IPS-18a (cell line): ENCODE measurements around the gene PLPP4.

Experiments
- H3K27ac ChIP-seq: one replicate; pipeline ENCODE4 v1.5.1; 2013; ENCODE audit warnings: low read length
- H3K27me3 ChIP-seq: one replicate; pipeline ENCODE4 v1.6.1; 2013; ENCODE audit warnings: mild to moderate bottlenecking, low read length; ENCODE audit not compliant: control insufficient read depth, insufficient read depth
- H3K36me3 ChIP-seq: one replicate; pipeline ENCODE4 v1.6.1; 2013; ENCODE audit warnings: low read depth, low read length; ENCODE audit not compliant: control insufficient read depth
- H3K4me1 ChIP-seq: one replicate; pipeline ENCODE4 v1.6.1; 2013; ENCODE audit warnings: low read depth, low read length; ENCODE audit not compliant: control insufficient read depth
- H3K4me3 ChIP-seq: one replicate; pipeline ENCODE4 v1.5.1; 2013; ENCODE audit warnings: low read length
- H3K9ac ChIP-seq: one replicate; pipeline ENCODE4 v1.6.1; 2013; ENCODE audit warnings: mild to moderate bottlenecking, low read length, moderate library complexity
- H3K9me3 ChIP-seq: one replicate; pipeline ENCODE4 v1.6.1; 2013; ENCODE audit warnings: low read depth, low read length; ENCODE audit not compliant: control insufficient read depth

The PLPP4 gene

DNA sequence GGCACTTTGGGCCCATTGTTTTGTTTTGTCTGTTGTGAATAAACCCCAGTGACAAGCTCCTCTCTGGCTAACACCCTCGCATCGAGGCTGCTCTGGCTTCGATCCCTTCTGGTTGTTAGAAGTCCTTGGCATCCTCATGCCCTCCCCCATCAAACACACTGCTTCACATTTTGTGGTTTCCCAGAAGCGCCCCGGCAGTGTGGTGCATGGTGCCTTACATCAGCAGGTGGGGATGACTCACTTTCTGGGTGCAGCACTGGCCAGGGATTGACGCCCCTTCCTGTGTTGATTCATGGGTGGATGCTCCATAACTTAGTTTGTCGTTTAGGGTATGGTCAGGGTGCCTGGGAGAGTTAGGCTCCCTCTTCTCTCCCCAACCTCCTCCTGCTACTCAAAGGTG is 51.4 kb downstream of the PLPP4 start:
- Histone ChIP-seq H3K9ac (no peak overlapping the region), H3K4me3 (no peak overlapping the region), H3K27me3 (no peaks in the 10 kb centered on the region), H3K4me1 (peaks cover 14% of the 10 kb centered on the region), H3K9me3 (no peaks in the 10 kb centered on the region), H3K27ac (no peak overlapping the region), H3K36me3 (no peaks in the 10 kb centered on the region)

DNA sequence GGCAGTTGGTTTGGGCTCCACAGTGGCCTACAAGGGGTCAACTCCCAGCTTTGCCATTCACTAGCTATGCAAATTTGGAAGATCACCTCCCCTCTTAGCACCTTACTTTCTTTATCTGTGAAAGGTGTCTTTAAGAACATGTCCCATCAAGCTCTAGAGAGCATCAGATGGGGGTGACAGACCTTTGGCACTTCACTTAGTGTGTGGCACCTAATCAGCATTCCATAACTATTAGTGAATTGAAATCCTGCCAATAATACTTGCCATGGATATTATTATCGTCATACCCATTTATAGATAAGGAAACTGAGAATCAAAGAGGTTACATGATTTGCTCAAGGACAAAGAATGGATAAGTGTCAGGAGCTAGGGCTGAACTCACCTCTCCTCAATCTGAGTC is 51.9 kb downstream of the PLPP4 start:
- Histone ChIP-seq H3K27me3 (no peaks in the 10 kb centered on the region), H3K9ac (no peak overlapping the region), H3K36me3 (no peaks in the 10 kb centered on the region), H3K4me3 (no peak overlapping the region), H3K9me3 (no peaks in the 10 kb centered on the region), H3K27ac (no peak overlapping the region), H3K4me1 (peaks cover 14% of the 10 kb centered on the region)

DNA sequence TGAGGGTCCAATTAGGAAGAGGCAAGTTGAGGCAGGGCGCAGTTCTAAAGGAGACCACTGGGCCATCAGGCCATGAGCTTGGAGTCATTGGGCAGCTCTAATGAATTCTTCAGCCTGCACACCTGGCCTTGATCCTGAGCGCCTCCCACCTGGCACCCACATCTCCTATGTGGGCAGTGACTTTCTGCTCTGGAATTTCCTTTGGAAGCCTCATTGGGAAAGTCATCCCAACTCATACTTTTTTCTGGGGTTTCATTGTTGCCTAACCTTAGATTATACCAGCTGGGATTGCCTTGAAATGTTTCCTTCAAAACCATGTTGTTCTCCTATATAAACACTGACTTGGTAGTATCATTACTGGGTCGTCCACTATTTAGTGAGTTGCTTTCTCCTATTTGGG is 54.1 kb downstream of the PLPP4 start:
- H3K4me1 ChIP-seq = peaks cover 3% of the 10 kb centered on the region
- H3K27me3 ChIP-seq = no peaks in the 10 kb centered on the region
- H3K27ac ChIP-seq = no peak overlapping the region
- H3K4me3 ChIP-seq = no peak overlapping the region
- H3K36me3 ChIP-seq = no peaks in the 10 kb centered on the region
- no peaks in the 10 kb centered on the region for H3K9me3 ChIP-seq
- H3K9ac ChIP-seq = no peak overlapping the region

DNA sequence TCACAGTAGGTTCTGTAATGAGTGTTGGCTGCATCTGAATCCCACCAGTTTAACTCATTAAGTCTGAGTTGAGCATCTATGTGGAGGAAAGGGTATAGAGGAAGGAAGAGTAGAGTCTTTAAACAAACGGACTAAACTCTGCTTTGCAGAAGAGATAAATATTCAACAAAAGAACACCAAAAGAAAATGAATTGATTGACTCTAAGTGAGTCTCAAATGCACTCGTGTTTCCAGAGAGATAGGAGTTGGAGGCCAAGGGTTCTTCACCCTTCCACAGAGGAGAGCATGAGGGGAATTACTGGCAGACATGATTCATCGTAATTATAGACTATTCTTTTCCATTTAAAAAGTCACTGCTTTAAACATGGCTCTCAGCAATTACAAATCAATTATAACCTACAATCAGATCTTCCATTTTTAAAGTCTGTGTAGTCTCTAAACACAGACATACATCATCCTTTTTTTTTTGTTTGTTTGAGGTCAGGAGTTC is 56.3 kb downstream of the PLPP4 start:
- Histone ChIP-seq H3K27ac (no peak overlapping the region), H3K4me1 (no peaks in the 10 kb centered on the region), H3K9ac (no peak overlapping the region), H3K27me3 (no peaks in the 10 kb centered on the region), H3K4me3 (no peak overlapping the region), H3K36me3 (no peaks in the 10 kb centered on the region), H3K9me3 (no peaks in the 10 kb centered on the region)

DNA sequence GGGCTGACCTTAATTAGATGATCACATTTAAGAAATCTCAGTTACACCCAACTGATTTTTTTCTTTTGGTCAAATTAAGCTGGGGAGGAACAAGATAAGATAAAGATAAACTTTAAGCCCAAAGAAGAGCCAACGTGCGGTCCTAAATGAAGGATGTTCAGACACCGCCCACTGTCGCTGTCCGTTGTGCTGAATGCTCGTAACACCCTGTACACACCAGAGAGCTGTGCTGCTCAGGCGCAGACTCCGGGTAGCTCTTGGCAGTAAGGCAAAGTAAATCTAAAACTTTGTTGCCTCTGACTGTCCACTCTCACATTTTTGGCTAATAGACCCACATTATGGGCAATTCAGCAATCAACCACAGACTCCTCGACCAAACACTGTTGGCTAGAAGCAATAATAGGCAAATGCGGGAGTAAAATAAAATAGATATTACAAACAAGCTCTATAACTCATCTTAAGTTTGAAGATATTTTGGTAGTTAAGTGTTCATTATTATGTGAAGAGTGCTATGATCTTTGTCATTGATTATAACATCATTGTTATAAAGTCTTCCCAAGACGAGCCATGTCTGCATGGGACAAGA is 57.1 kb downstream of the PLPP4 start:
- Histone ChIP-seq H3K36me3 (no peaks in the 10 kb centered on the region), H3K9ac (no peak overlapping the region), H3K9me3 (no peaks in the 10 kb centered on the region), H3K4me3 (no peak overlapping the region), H3K4me1 (no peaks in the 10 kb centered on the region), H3K27ac (no peak overlapping the region), H3K27me3 (no peaks in the 10 kb centered on the region)

DNA sequence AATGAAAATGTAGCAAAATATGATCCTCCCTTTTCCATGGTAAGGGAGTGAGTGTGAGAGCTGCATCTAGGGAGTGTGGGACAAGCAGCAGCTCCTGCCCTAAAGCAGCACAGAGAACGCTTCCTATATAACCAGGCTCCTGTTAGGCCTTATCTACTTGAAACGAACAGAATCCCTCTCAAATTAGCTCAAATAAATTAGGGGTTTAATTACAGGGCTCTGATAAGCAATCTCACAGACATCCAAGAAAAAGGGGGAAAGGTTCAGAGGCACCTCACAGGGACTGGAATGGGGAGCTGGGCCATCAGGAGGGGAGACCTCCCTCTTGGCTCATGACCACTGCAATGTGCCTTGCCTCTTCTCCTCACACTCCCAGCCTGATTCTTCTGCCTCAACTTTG is 57.9 kb downstream of the PLPP4 start:
- Histone ChIP-seq H3K9me3 (no peaks in the 10 kb centered on the region), H3K4me3 (no peak overlapping the region), H3K27ac (no peak overlapping the region), H3K27me3 (no peaks in the 10 kb centered on the region), H3K36me3 (no peaks in the 10 kb centered on the region), H3K4me1 (no peaks in the 10 kb centered on the region), H3K9ac (no peak overlapping the region)

DNA sequence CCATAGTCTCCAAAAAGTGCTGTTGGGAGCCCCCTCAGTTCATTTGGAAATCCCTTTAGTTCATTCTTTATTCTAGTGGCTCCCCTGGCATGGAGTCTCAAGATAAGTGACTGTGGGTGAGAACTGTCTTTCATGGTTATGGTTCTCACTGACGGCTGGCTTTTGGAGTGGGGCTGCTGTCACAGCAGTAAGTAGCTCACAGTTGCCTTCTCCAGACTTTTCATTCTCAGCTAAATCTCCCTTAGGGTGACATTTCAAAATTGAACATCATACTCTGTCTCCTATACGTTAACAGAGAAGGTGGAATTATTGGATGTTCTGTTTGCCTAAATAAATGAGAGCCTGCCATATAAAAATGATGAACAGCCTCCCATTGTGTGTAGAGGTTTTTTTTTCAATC is 58.7 kb downstream of the PLPP4 start:
- no peaks in the 10 kb centered on the region for H3K36me3 ChIP-seq
- no peak overlapping the region for H3K27ac ChIP-seq
- H3K27me3 ChIP-seq = no peaks in the 10 kb centered on the region
- no peak overlapping the region for H3K9ac ChIP-seq
- no peak overlapping the region for H3K4me3 ChIP-seq
- H3K9me3 ChIP-seq = no peaks in the 10 kb centered on the region
- H3K4me1 ChIP-seq = no peaks in the 10 kb centered on the region

DNA sequence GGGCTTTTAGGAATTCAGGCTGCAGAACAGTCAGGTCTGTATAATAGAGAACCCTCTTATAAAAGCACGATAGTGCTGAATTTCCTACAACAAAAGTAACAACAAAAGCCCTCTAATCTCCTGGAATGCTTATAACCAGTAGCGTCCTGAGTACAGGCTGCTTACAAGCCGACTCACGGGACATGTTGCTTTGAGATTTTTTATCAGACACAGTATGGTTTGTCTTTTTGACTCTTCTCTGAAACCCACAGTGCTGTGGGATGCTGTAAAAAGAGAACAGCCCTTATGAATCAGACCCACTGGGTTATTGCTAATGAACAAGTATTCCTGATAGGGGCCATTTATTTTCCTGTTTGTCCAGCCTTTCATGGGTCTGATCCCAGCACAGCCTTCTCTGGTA is 59.4 kb downstream of the PLPP4 start:
- H3K36me3 ChIP-seq = no peaks in the 10 kb centered on the region
- no peaks in the 10 kb centered on the region for H3K4me1 ChIP-seq
- H3K27me3 ChIP-seq = no peaks in the 10 kb centered on the region
- no peaks in the 10 kb centered on the region for H3K9me3 ChIP-seq
- H3K27ac ChIP-seq = no peak overlapping the region
- no peak overlapping the region for H3K9ac ChIP-seq
- H3K4me3 ChIP-seq = no peak overlapping the region

DNA sequence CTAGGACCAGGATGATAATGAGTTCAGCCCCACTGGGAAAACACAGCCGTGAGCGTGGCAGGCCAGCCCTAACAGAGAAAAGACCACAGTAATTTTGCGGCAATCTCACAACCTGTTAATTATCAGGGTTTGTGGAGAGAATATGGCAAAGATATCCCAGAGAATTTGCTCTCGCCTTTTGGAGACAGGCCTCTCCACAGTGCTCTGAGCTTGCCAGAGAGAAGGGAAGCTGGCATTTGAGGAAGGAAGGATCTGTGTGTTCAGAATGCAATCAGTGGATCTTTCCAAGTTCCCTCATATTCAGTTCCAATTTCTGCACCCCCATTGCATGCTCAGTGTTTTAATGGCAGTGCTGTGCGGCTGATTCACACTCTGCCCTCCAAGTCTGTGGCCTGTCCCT is 60.2 kb downstream of the PLPP4 start:
- no peak overlapping the region for H3K4me3 ChIP-seq
- no peak overlapping the region for H3K27ac ChIP-seq
- H3K36me3 ChIP-seq = no peaks in the 10 kb centered on the region
- H3K9ac ChIP-seq = no peak overlapping the region
- no peaks in the 10 kb centered on the region for H3K27me3 ChIP-seq
- H3K4me1 ChIP-seq = no peaks in the 10 kb centered on the region
- no peaks in the 10 kb centered on the region for H3K9me3 ChIP-seq

DNA sequence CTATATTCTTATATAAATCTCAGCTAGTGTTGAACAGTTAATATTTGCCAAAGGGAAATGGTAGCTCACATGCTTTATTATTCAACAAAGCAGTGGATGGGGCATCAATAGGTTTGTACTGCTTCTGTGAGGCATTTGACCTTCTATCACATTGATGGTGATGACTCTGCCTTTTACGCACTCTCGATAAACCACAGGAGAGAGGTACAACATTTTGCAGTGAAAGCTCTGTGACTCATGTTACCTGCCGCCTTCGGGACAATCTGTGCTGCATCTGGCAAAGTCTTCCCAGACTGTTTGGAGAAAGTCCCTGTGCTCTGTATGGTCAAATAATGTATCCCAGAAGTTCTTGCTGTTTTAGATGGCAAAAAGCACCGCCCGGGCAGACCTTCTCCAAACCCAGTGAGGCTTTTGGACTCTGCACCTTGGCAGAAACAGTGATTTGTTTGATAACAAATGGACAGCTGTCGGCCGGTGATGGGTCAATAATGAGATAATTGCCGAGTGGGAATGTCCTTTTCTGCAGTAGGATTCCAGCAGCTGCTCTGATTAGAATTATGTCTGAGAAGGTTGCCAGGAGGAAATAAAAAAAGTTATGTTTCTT is 61.0 kb downstream of the PLPP4 start:
- no peak overlapping the region for H3K27ac ChIP-seq
- H3K9me3 ChIP-seq = no peaks in the 10 kb centered on the region
- no peak overlapping the region for H3K4me3 ChIP-seq
- H3K36me3 ChIP-seq = no peaks in the 10 kb centered on the region
- H3K9ac ChIP-seq = no peak overlapping the region
- no peaks in the 10 kb centered on the region for H3K27me3 ChIP-seq
- H3K4me1 ChIP-seq = no peaks in the 10 kb centered on the region

DNA sequence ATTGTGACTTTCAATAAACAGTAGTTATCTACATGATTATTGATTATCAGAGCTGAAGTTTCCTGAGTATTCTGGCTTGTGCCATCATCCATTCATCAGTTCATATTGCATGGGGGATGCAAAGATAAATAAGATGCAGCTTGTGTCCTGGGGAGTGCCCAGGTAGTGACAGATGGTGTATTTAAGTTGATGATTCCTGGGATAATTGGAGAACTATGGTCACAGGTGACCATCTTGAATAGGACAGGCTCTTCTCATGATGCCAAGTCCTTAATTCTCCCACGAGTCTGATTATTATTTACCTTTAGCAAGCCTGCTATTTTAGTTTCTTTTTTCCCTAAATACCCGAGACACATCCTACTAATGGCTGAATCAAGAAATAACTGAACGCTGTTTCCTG is 64.9 kb downstream of the PLPP4 start:
- Histone ChIP-seq H3K9me3 (no peaks in the 10 kb centered on the region), H3K4me3 (no peak overlapping the region), H3K9ac (no peak overlapping the region), H3K27me3 (no peaks in the 10 kb centered on the region), H3K36me3 (no peaks in the 10 kb centered on the region), H3K27ac (no peak overlapping the region), H3K4me1 (no peaks in the 10 kb centered on the region)

DNA sequence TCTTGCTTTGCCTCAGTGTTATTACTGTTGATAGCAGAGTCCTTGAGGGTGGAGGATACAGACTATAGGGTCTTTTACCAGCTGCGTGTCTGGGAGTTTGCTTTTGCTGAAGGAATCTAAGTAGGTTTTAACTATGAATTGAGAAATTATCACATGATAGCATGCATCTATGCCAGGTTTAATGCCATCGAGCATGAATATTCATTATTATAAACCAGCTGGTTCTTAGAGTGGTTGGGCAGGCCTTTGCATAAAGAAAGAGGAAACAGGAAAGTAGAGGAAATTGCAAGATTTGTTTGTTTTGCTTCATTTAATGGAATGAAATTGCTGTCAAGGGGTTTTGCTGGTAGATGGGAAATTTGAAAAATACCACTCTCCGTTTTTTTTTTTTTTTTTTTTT is 70.7 kb downstream of the PLPP4 start:
- Histone ChIP-seq H3K4me3 (no peak overlapping the region), H3K27me3 (no peaks in the 10 kb centered on the region), H3K4me1 (no peaks in the 10 kb centered on the region)

More for the DNA sequence above, 70.7 kb downstream of the PLPP4 start:
- H3K9me3 ChIP-seq = no peaks in the 10 kb centered on the region
- H3K9ac ChIP-seq = no peak overlapping the region
- no peak overlapping the region for H3K27ac ChIP-seq
- no peaks in the 10 kb centered on the region for H3K36me3 ChIP-seq
